D341Med (cell line): Measurements from ENCODE around the gene RCOR3.
"Not testable (repeated sequence)": the region's sequence is repeated elsewhere in the genome, so short reads cannot be mapped to it uniquely, and the experiment has no call there.

ENCODE experiments used
- DNase-seq: peaks from one replicate; pipeline ENCODE4 v3.0.0; 2012; ENCODE audit warnings: low spot score

The RCOR3 gene

GRCh38 chr1:211340622-211341507 lies 81.7 kb downstream of the RCOR3 start:
- DNase-seq: no peak

- DNase-seq: no peak
Measured at GRCh38 chr1:211341999-211342398, 82.8 kb downstream of the RCOR3 start.

- DNase-seq: no peak
Measured at GRCh38 chr1:211343607-211344006, 84.4 kb downstream of the RCOR3 start.

- no peak for DNase-seq
Measured at GRCh38 chr1:211344152-211344618, 85.0 kb downstream of the RCOR3 start.

- no peak for DNase-seq
Measured at GRCh38 chr1:211345719-211346118, 86.6 kb downstream of the RCOR3 start.

GRCh38 chr1:211347077-211347844 lies 88.1 kb downstream of the RCOR3 start:
- DNase-seq: no peak

GRCh38 chr1:211348547-211348946 lies 89.4 kb downstream of the RCOR3 start:
- DNase-seq: no peak

GRCh38 chr1:211349741-211350140 lies 90.6 kb downstream of the RCOR3 start:
- no peak for DNase-seq

- not testable (repeated sequence) for DNase-seq
Measured at GRCh38 chr1:211352055-211352454, 92.9 kb downstream of the RCOR3 start.

- DNase-seq: no peak
Measured at GRCh38 chr1:211352465-211352864, 93.3 kb downstream of the RCOR3 start.

GRCh38 chr1:211352985-211353515 lies 93.9 kb downstream of the RCOR3 start:
- DNase-seq: peak; percentile 63

- no peak for DNase-seq
Measured at GRCh38 chr1:211353562-211354212, 94.5 kb downstream of the RCOR3 start.

GRCh38 chr1:211355873-211356272 lies 96.7 kb downstream of the RCOR3 start:
- DNase-seq: no peak

- DNase-seq: no peak
Measured at GRCh38 chr1:211356723-211357407, 97.7 kb downstream of the RCOR3 start.

GRCh38 chr1:211358685-211359084 lies 99.5 kb downstream of the RCOR3 start:
- no peak for DNase-seq

GRCh38 chr1:211359876-211360275 lies 100.7 kb downstream of the RCOR3 start:
- DNase-seq: no peak

- DNase-seq: no peak
Measured at GRCh38 chr1:211361202-211361601, 102.0 kb downstream of the RCOR3 start.
